Neural cell (in vitro differentiated cells): ENCODE data around the gene PPIB. TPM values are rescaled to one million over a fixed set of nuclear protein-coding genes. Genes with fewer than 3 reads are reported as not detected.

Experiments
- H2AFZ ChIP-seq: fragments of 200-600, 300-800 bp; sonication (generic), shearing (Covaris generic); 2 replicates; pipeline ENCODE4 v1.6.0; 2014; ENCODE audit warnings: low read depth, mild to moderate bottlenecking, antibody characterized with exemption, low read length, moderate library complexity
- H3F3A ChIP-seq: fragments of 200-600 bp; shearing (Covaris generic); 2 replicates; pipeline ENCODE4 v1.6.1; 2016; ENCODE audit warnings: mild to moderate bottlenecking, moderate library complexity, mixed read lengths, antibody characterized with exemption, low read length; ENCODE audit not compliant: insufficient read depth, poor library complexity, severe bottlenecking
- H3K27ac ChIP-seq: fragments of 200-600, 300-800 bp; sonication (generic), shearing (Covaris generic); 2 replicates; pipeline ENCODE4 v1.5.1; 2014; ENCODE audit warnings: mild to moderate bottlenecking, low read length, moderate library complexity
- H3K27me3 ChIP-seq: fragments of 300-800, 200-600 bp; sonication (generic), shearing (Covaris generic); 2 replicates; pipeline ENCODE4 v1.6.0; 2014; ENCODE audit warnings: mild to moderate bottlenecking, low read depth, low read length, moderate library complexity; ENCODE audit not compliant: insufficient read depth
- H3K36me3 ChIP-seq: fragments of 300-800, 200-600 bp; sonication (generic), shearing (Covaris generic); 2 replicates; pipeline ENCODE4 v1.5.1; 2014; ENCODE audit warnings: mild to moderate bottlenecking, antibody characterized with exemption, low read length, moderate library complexity; ENCODE audit not compliant: insufficient read depth
- H3K4me2 ChIP-seq: fragments of 300-800, 200-600 bp; sonication (generic), shearing (Covaris generic); 2 replicates; pipeline ENCODE4 v1.6.0; 2014; ENCODE audit warnings: mild to moderate bottlenecking, low read length
- H3K4me3 ChIP-seq: fragments of 300-800, 200-600 bp; sonication (generic), shearing (Covaris generic); 2 replicates; pipeline ENCODE4 v1.5.1; 2014; ENCODE audit warnings: mild to moderate bottlenecking, low read length, moderate library complexity
- H3K79me2 ChIP-seq: fragments of 200-600 bp; shearing (Covaris generic); replicated peaks from 2 replicates; pipeline ENCODE4 v1.6.0; 2014; ENCODE audit warnings: mild to moderate bottlenecking, low read length, moderate library complexity; ENCODE audit not compliant: insufficient read depth
- H3K9ac ChIP-seq: fragments of 300-800, 200-600 bp; sonication (generic), shearing (Covaris generic); 2 replicates; pipeline ENCODE4 v1.6.1; 2016; ENCODE audit warnings: mild to moderate bottlenecking, low read length, mixed read lengths
- H3K9me2 ChIP-seq: fragments of 200-600 bp; shearing (Covaris generic); 2 replicates; pipeline ENCODE4 v1.6.1; 2016; ENCODE audit warnings: mild to moderate bottlenecking, low read length, mixed read lengths; ENCODE audit not compliant: insufficient read depth
- H3K9me3 ChIP-seq: fragments of 200-600, 300-800 bp; sonication (generic), shearing (Covaris generic); 2 replicates; pipeline ENCODE4 v1.6.1; 2016; ENCODE audit warnings: mild to moderate bottlenecking, mixed run types, low read length, moderate library complexity, mixed read lengths
- H4K20me1 ChIP-seq: fragments of 200-600 bp; shearing (Covaris generic); 2 replicates; pipeline ENCODE4 v1.6.1; 2016; ENCODE audit warnings: mild to moderate bottlenecking, mixed run types; ENCODE audit not compliant: insufficient read depth
- EP300 ChIP-seq: fragments of 450-650 bp; conservative IDR thresholded peaks from 2 replicates; pipeline ENCODE4 v1.6.1; 2014; ENCODE audit warnings: antibody characterized with exemption, mild to moderate bottlenecking, moderate library complexity; ENCODE audit not compliant: poor library complexity, severe bottlenecking
- EZH2 ChIP-seq: fragments of 200-600, 300-800 bp; shearing (Covaris generic), sonication (generic); IDR thresholded peaks from 2 replicates; pipeline ENCODE4 v1.6.1; 2014; ENCODE audit warnings: antibody characterized with exemption, low read length, borderline replicate concordance, mild to moderate bottlenecking; ENCODE audit not compliant: insufficient read depth, poor library complexity, severe bottlenecking
- MXI1 ChIP-seq: fragments of 450-650 bp; conservative IDR thresholded peaks from 2 replicates; pipeline ENCODE4 v1.6.1; 2014; ENCODE audit warnings: antibody characterized with exemption, mild to moderate bottlenecking; ENCODE audit not compliant: poor library complexity, severe bottlenecking
- POLR2AphosphoS5 ChIP-seq: IDR thresholded peaks from 2 replicates; pipeline ENCODE4 v1.6.1; 2012
- RAD21 ChIP-seq: fragments of 450-650 bp; conservative IDR thresholded peaks from 2 replicates; pipeline ENCODE4 v1.6.1; 2014; ENCODE audit warnings: antibody characterized with exemption, mild to moderate bottlenecking, moderate library complexity
- REST ChIP-seq: IDR thresholded peaks from 2 replicates; pipeline ENCODE4 v1.6.1; 2012; ENCODE audit warnings: borderline replicate concordance
- SMC3 ChIP-seq: fragments of 450-650 bp; conservative IDR thresholded peaks from 2 replicates; pipeline ENCODE4 v1.6.1; 2014; ENCODE audit warnings: antibody characterized with exemption, mild to moderate bottlenecking, moderate library complexity; ENCODE audit not compliant: poor library complexity
- TAF1 ChIP-seq: IDR thresholded peaks from 2 replicates; pipeline ENCODE4 v1.6.1; 2012; ENCODE audit warnings: low read depth
- polyA plus RNA-seq: library from polyadenylated mRNA; depleted of rRNA; stranded (reverse); fragments of >200 nt; gene quantifications from 2 replicates; pipeline ENCODE4 v1.2.3, GENCODE V29; 2014
- TF ChIP-seq, protein P1 (sequence below): fragments of 450-650 bp; IDR thresholded peaks from 2 replicates; pipeline ENCODE4 v1.5.1; 2014; ENCODE audit warnings: antibody characterized with exemption, mild to moderate bottlenecking, moderate library complexity; ENCODE audit not compliant: poor library complexity, severe bottlenecking

PPIB gene
- polyA plus RNA-seq, 1 donor from 2014 or later: 206 TPM

DNA sequence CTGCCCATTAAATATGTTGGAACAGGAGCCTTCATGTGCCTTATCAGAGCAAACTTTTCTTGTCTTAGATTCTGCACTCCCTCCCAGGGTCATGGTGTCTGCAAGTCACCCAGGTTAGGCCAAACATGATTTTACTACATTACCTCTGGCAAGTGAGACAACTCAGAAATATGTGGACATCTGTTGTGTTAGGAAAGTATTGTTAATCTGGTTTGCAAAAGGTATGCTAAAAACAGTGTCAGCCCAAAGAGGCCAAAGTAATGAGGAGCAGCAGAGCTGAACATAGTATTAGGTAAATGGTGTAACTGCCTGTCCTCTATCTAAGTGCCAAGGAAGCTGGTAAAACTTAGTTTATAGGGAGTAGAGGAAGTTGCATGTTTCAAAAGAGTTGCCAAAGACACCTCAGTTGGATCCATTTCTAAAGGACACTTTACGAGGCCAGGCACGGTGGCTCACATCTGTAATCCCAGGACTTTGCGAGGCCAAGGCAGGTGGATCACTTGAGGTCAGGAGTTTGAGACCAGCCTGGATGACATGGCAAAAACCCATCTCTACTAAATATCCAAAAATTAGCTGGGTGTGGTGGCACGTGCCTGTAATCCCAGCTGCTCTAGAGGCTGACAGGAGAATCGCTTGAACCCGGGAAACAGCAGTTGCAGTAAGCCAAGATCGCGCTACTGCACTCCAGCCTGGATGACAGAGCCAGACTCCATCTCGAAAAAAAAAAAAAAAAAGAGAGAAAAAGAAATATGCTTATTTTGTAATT is 22.5 kb upstream of the PPIB start:
- Histone ChIP-seq H3K9ac (no peak overlapping the region), H3F3A (no peaks in the 10 kb centered on the region), H3K36me3 (no peaks in the 10 kb centered on the region), H3K79me2 (no peaks in the 10 kb centered on the region), H3K27ac (no peak overlapping the region), H4K20me1 (no peaks in the 10 kb centered on the region), H3K4me3 (no peak overlapping the region), H3K27me3 (no peaks in the 10 kb centered on the region), H3K4me2 (no peak overlapping the region), H3K9me2 (no peaks in the 10 kb centered on the region), H2AFZ (no peak overlapping the region), H3K9me3 (no peaks in the 10 kb centered on the region)
- TF ChIP-seq EP300 (no peak), EZH2 (no peak)

DNA sequence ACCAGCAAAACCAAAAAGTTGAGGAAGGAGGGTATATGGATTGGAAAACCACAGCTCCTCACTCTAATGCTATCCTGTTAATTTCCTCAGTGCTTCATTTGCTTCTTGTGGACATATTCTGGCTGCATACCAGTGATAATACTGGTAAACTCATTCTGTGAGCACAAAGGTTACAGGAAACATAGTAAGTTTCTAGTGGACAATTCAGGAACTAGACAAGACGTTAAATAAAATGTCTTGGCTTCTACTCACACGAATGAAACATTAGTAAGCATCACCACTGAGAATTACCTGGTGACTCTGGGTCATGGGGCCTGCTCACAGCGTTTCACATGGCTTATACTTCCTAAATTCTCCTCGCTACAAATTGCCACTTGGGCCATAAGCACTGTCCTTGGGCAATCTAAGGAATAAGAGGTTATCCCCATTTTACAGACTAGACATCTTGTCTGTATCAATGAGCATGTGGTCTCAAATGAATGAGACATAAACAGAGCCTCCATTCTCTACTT is 20.1 kb upstream of the PPIB start:
- Histone ChIP-seq H4K20me1 (no peaks in the 10 kb centered on the region), H3K4me3 (no peak overlapping the region), H3K27ac (no peak overlapping the region), H3F3A (no peaks in the 10 kb centered on the region), H3K36me3 (no peaks in the 10 kb centered on the region), H2AFZ (no peak overlapping the region), H3K9ac (no peak overlapping the region), H3K9me2 (no peaks in the 10 kb centered on the region), H3K9me3 (no peaks in the 10 kb centered on the region), H3K79me2 (no peaks in the 10 kb centered on the region), H3K27me3 (no peaks in the 10 kb centered on the region), H3K4me2 (no peak overlapping the region)
- TF ChIP-seq MXI1 (no peak), SMC3 (no peak), EP300 (no peak), EZH2 (no peak), TAF1 (no peak), REST (no peak), POLR2AphosphoS5 (no peak), RAD21 (no peak)
- TF ChIP-seq, protein P1, sequence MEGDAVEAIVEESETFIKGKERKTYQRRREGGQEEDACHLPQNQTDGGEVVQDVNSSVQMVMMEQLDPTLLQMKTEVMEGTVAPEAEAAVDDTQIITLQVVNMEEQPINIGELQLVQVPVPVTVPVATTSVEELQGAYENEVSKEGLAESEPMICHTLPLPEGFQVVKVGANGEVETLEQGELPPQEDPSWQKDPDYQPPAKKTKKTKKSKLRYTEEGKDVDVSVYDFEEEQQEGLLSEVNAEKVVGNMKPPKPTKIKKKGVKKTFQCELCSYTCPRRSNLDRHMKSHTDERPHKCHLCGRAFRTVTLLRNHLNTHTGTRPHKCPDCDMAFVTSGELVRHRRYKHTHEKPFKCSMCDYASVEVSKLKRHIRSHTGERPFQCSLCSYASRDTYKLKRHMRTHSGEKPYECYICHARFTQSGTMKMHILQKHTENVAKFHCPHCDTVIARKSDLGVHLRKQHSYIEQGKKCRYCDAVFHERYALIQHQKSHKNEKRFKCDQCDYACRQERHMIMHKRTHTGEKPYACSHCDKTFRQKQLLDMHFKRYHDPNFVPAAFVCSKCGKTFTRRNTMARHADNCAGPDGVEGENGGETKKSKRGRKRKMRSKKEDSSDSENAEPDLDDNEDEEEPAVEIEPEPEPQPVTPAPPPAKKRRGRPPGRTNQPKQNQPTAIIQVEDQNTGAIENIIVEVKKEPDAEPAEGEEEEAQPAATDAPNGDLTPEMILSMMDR: no peak
